HUDEP-2 (cell line): Measurements from ENCODE around the gene ABCC10.
"Not testable (repeated sequence)": the region's sequence is repeated elsewhere in the genome, so short reads cannot be mapped to it uniquely, and the experiment has no call there.

Source experiments
- DNase-seq, 76 experiments: peaks; one replicate each; lab custom pipeline; 2025; ENCODE audit not compliant: unreplicated experiment in 76 of 76; lab: John Stamatoyannopoulos, UW

The ABCC10 gene

DNA sequence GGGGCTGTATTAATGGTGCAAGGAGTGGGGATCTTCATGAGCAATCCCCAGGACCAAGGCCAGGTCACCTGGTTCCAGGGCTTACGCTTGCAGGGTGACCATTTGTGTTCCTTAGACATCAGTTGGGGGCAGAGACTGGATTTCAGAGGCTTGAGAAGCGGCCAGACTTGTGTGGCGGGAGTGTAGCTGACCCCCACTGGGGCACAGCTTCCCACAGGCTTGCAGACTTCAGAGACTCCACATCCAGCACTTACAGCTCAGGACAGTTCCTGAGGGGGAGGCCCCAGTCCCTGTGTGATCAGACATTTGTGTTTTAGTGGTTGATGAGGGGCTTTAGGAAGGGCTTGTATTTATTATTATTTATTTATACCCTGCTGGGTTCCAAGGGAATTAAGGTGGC lies 65.3 kb downstream of the ABCC10 start:
- DNase-seq = no peak

DNA sequence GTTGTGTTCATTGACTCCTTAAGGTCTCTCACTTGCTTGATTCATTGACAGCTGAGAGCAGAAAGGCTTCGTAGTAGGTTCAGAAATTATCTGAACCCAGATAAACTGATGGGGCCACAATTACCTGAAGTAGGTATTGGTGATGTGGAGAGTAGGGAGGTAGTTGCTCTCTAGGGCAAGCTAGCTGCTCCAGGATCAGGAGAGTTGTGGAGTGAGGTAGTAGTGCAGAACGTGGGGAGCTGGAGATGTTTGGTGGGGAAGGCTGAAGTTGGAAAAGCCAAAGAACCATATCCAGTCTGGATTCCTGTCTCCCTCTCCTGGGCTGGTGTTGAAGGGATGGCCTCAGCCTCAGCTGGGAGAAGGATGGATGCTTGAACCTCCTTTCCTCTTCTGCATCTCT lies 65.9 kb downstream of the ABCC10 start:
- DNase-seq = no peak

DNA sequence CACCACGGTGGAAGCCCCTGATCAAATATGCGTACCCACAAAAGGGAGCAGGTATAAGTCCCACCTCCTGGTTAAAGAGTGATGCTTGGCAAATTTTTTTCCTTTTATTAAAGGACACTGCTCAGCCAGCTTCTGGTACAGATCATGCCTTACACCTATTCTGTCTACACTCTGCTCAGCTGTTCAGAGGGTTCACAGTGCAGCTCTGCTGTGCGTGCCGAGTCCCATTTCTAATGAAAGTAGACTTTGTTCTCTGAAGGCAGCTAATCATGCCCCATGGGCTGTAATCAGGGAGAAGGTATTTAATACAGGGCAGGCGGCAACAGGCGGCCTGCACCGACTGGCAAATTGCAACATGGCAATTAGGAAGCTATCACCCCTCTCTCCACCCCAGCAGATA lies 66.5 kb downstream of the ABCC10 start:
- no peak for DNase-seq

DNA sequence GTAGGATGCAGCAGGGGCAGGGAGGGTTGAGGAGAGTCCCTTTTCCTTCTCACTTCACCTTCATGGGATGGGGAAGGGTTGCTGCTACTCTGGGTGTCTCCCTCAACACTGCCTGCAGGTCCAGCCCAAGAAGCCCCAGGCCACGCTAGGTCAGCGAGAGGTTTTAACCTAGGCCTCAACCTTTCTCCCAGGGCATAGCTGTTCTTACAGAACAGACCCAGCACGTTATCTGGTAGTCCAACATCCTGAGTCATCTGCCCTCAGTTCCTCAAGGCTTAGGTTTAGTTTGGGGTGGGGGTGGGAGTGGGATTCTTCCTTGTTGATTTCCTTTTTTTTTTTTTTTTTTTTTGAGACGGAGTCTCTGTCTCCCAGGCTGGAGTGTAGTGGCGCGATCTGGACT lies 67.0 kb downstream of the ABCC10 start:
- DNase-seq = no peak

DNA sequence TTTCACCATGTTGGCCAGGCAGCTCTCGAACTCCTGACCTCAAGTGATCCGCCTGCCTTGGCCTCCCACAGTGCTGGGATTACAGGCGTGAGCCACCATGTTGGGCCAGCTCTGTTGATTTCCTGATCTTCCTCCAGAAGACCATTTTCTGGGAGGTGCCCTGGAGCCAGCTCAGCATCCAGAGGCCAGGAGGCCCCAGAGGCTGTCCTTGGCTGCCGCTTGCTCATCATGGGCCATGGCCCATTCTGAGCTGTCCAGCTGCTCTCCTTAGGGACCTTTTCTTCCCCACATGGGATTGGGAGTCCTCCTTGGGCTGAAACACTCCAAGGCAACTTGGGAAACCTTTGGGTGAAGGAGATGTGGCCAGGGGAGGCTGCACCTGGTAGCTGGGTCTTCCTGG lies 67.4 kb downstream of the ABCC10 start:
- DNase-seq = no peak

DNA sequence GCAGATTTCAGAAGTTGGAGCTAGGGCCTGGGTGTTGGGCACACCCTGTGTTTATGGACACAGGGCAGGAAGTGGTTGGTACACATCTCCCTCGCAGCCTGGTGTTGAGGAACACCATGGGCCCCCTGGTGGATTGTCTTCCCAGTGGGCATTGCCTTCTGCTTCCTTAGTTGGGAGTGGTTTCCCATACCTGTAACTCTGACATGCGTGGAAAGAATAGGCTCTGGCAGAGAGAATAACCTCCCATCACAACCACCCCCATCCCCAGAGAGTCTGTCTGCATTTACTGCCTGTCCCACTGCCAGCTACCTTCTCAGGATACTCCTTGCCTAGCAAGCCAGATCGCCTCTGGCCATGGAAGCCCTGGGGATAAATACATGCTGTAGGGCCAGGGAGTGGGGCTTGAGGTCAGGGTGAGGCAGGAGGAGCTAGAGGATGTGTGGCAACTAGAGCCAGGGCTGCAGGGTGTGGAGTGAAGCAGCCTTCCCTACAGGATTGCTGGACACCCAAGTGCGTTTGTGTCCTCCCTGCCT lies 68.1 kb downstream of the ABCC10 start:
- DNase-seq = no peak

DNA sequence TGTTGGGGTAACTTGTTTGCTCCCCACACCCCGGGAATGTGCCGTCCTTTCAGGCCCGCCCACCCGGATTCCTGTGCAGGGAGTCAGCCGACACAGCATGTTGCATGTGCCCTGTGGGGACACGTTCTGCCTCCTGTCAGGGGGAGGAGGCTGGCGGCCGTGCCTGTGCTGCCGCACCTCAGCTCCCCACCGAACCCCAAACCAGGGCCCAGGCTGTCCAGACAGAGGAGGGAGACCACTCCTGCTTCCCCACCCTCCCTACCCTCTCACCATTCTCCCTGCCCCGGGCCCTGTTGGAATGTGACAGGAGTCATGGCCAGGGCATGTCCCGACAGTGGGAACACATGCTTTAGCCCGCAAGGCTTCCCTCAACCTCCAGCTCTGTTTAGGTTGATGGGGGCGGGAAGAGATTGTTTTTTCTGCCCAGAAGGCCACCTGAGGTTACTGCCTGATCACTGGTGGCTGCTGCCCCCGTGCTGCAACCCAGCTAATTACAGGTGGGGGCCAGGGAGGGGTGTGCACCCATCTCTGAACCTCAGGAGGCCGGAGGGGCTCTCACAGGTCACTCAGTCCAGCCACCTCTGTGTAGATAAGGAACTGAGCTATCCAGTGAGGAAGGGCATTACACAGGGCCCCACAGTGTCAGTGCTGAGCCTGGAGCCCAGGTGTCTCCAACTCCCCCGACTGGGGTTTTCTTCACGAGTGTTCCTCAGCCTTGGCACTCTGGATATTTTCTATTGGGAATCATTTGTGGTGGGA lies 69.2 kb downstream of the ABCC10 start:
- peak in 12 of 76 experiments; percentile 14 to 44 (median 19) for DNase-seq

DNA sequence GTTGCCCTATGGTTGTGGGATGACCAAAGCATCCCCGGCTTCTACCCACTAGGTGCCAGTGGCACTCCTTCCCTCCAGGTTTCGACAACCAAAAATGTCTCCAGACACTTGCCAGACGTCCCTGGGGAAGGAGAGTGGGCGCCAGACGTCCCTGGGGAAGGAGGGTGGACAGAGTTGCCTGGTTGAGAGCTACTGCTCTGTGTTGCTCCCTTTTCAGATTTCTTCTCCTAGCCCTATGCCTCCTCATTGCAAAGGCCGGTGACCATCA lies 69.7 kb downstream of the ABCC10 start:
- DNase-seq = no peak

DNA sequence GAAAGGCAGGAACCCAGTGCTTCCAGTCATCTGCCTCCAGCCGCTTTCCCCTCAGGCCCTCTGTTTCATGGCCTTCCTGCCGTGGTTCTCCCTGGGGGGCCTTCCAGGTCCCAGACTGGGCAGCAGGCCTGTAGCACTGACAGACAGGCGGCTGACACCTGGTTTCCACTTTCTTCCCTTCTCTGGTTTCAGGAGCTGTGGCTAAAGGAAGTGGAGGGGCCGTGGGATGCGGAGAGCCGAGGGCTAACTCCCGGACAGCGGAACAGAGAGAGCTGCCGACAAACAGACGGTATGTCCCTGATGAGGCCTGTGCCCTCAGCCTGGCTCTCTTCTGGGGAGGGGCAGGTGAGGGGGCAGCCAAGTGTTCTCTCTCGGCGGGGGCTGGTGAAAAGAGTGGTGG lies 70.3 kb downstream of the ABCC10 start:
- DNase-seq = no peak

DNA sequence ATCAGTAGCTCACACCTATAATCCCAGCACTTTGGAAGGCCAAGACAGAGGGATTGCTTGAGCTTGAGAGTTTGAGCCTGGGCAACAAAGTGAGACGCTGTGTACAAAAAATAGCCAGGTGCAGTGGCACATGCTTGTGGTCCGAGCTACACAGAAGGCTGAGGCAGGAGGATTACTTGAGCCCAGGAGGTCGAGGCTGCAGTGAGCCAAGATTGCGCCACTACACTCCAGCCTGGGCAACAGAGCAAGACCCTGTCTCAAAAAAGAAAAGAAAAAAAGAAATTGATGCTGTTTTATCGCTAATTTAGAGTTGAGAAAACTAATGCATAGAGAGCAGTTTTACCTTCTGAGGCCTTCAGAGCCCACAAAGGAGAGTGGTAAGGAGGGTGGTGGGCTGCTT lies 71.0 kb downstream of the ABCC10 start:
- DNase-seq = not testable (repeated sequence)

DNA sequence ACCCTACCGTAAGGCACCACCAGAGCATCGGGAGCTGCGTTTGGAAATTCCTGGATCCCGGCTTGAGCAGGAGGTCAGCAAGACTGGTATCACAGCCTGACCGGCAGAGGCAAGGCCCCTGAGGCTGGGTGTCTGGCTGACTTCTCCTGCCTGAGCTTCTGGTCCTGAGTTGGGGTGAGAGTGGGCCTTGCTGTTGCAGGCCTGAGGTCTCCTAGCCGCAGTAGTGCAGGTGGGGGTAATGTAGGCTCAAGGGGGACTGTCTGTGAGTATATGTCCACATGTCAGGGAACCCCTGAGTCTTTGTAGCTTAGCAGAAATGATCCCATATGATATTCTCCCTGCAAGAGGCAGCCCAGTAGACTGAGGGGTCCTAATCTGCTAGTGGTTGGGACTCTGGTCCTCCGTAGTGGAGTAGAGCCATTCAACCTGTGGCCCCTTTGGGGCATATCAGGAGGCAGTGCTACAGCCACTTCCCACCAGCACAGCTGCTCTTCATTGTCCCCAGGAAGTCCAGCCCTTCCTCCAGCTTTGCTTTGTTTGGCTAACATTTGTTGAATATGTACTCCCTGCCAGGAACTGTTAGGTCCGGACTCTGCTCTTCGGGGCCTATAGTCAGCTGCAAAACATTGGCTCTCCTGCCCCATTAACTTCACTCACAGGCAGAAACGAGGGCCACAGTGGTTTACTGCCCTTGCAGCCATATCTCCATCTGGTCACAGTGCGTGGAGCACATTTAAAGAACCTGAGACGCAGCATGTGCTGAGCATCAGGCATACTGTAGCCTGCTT lies 71.9 kb downstream of the ABCC10 start:
- no peak for DNase-seq
